Measurements from ENCODE around the gene TM4SF20.

DNA sequence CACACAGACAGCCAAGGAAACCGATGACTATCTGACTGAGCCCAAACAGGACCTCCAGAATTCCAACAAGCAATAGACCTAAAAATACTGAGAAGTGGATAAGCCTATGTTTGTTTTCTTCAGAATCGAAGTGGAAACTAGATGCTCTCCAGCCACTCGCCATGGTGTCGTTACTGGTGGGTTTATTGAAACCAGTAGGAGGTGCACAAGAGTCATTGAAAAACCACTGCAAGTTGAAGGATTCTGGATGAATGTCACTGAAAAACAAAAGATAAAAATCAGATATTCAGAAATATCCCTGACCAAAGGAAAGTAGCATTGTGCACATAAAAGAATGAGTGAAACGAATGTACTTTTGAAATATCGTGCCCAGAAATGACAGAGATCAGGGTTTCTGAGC, 15.3 kb downstream of the TM4SF20 start:
- TF ChIP-seq CTCF (IDR thresholded peaks at IDR 0.05; ENCODE audit: insufficient read depth, low read length) (no peak), POLR2AphosphoS5 (IDR thresholded peaks at IDR 0.05; ENCODE audit: low read depth) (no peak), REST (IDR thresholded peaks at IDR 0.05; ENCODE audit: insufficient replicate concordance, low read depth) (no peak), GABPA (IDR thresholded peaks at IDR 0.05; ENCODE audit: low read depth) (no peak)
